Measurements from ENCODE around the gene PARP14. TPM values are rescaled to one million over a fixed set of nuclear protein-coding genes. Genes with fewer than 3 reads are reported as not detected.

The PARP14 gene
- polyA plus RNA-seq, 1 experiment = 13.2 TPM

DNA sequence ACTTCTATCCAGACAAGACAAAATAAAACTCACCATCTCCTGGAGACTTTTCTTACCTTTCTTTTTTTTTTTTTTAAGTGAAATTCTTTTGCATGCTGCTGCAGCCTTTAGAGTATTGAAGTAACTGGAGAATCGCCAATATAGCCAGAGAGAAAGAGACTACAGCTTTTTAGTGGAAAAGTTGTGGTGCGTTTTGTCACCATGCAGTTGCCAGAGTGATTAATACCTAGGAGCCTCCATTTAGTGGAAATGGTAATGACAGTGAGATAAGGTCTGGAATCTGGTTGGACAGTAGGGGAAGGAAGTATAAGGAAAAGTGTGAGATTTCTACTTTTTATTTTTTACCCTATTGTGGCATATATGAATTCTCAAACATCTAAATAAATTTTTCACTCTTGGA, 18.1 kb upstream of the PARP14 start:
- no peaks in the 10 kb centered on the region for H3K36me3 ChIP-seq (ENCODE audit: control insufficient read depth, insufficient read depth, low read length)
- no peak for TF ChIP-seq CTCF (IDR thresholded peaks at IDR 0.05; ENCODE audit: insufficient read depth, low read depth, low read length)
- CTCF ChIA-PET = interaction anchor here (1.3 kb wide), 1 partner anchor 16 kb away, joined by 4 read pairs; no protein-coding TSS in a partner anchor
- H3K27me3 ChIP-seq (ENCODE audit: control insufficient read depth, insufficient read depth, low read length) = peaks cover 2% of the 10 kb centered on the region
- no peak overlapping the region for H3K4me3 ChIP-seq (ENCODE audit: low read depth, low read length)
- POLR2A ChIA-PET = no interaction called here
- DNase-seq (ENCODE audit: low read depth) = no peak

- H3K4me3 ChIP-seq (ENCODE audit: low read depth, low read length) = no peak overlapping the region
- TF ChIP-seq CTCF (IDR thresholded peaks at IDR 0.05; ENCODE audit: insufficient read depth, low read depth, low read length) = no peak
- H3K27me3 ChIP-seq (ENCODE audit: control insufficient read depth, insufficient read depth, low read length) = peaks cover 2% of the 10 kb centered on the region
- DNase-seq (ENCODE audit: low read depth) = no peak
- POLR2A ChIA-PET = no interaction called here
- H3K36me3 ChIP-seq (ENCODE audit: control insufficient read depth, insufficient read depth, low read length) = no peaks in the 10 kb centered on the region
- CTCF ChIA-PET = no interaction called here
These were observed 15.3 kb upstream of the PARP14 start for GRCh38 chr3:122665226-122665786.

DNA sequence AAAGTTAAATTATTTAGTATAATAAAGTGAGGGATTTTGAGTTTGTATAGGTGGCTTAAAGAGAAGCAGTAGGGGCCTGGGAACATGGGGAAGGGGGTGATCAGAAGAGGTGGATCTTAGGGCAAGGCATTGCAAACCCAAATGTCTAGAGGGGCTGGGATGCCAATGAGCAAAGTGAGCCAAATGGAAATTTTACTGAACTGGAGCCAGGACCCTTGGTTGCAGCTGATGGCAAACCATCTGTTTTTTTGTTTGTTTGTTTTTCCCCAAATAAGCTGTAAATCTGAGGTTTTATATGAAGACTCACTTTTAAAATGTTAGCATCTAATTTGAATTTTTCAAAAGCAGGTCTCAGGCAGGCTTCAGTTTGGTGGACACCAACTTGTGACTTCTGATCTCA, 14.8 kb upstream of the PARP14 start:
- ChIA-PET CTCF (no interaction called here), POLR2A (no interaction called here)
- TF ChIP-seq CTCF (IDR thresholded peaks at IDR 0.05; ENCODE audit: insufficient read depth, low read depth, low read length) = no peak
- Histone ChIP-seq H3K27me3 (ENCODE audit: control insufficient read depth, insufficient read depth, low read length) (peaks cover 2% of the 10 kb centered on the region), H3K4me3 (ENCODE audit: low read depth, low read length) (no peak overlapping the region), H3K36me3 (ENCODE audit: control insufficient read depth, insufficient read depth, low read length) (no peaks in the 10 kb centered on the region)
- no peak for DNase-seq (ENCODE audit: low read depth)

GRCh38 chr3:122668930-122669730, 11.5 kb upstream of the PARP14 start:
- TF ChIP-seq CTCF (IDR thresholded peaks at IDR 0.05; ENCODE audit: insufficient read depth, low read depth, low read length) = no peak
- H3K27me3 ChIP-seq (ENCODE audit: control insufficient read depth, insufficient read depth, low read length) = no peaks in the 10 kb centered on the region; the same call in 1 of the 2 replicates
- H3K36me3 ChIP-seq (ENCODE audit: control insufficient read depth, insufficient read depth, low read length) = no peaks in the 10 kb centered on the region
- DNase-seq (ENCODE audit: low read depth) = no peak
- no peak overlapping the region for H3K4me3 ChIP-seq (ENCODE audit: low read depth, low read length)
- ChIA-PET POLR2A (no interaction called here), CTCF (interaction anchor here (2.3 kb wide), 1 partner anchor 10 kb away, joined by 13 read pairs; no protein-coding TSS in a partner anchor)

DNA sequence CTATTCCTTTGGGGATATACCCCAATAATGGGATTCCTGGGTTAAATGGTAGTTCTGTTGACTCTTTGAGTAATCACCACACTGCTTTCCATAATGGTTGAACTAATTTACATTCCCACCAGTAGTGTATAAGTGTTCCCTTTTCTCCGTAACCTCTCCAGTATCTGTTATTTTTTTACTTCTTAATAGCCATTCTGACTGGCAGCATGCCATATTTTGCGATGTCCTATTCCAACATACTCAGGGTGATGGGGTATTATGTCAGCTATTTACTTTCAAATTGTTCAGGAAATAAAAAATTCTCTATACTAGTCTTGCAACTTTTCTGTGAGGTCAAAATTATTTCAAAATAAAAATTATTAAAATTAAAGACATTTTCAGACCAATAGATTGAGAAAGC, 9.1 kb upstream of the PARP14 start:
- ChIA-PET POLR2A (no interaction called here), CTCF (no interaction called here)
- no peak for TF ChIP-seq CTCF (IDR thresholded peaks at IDR 0.05; ENCODE audit: insufficient read depth, low read depth, low read length)
- H3K4me3 ChIP-seq (ENCODE audit: low read depth, low read length) = no peak overlapping the region
- no peaks in the 10 kb centered on the region for H3K27me3 ChIP-seq (ENCODE audit: control insufficient read depth, insufficient read depth, low read length)
- no peak for DNase-seq (ENCODE audit: low read depth)
- no peaks in the 10 kb centered on the region for H3K36me3 ChIP-seq (ENCODE audit: control insufficient read depth, insufficient read depth, low read length)

Data from BJ (cell line).